Endometrium (tissue), 2 donors: Measurements from ENCODE around the gene PWP1.
"Not testable (repeated sequence)": the region's sequence is repeated elsewhere in the genome, so short reads cannot be mapped to it uniquely, and the experiment has no call there.

Source experiments
- FAIRE-seq: peaks from 2 replicates; lab custom pipeline; 2012; peaks lifted over from hg19 to GRCh38; lab: Jason Lieb, UNC
- donor health status: control.
- donor health status: control.

The PWP1 gene

GRCh38 chr12:107668320-107669098, 17.1 kb upstream of the PWP1 start:
- no peak for FAIRE-seq

- no peak for FAIRE-seq
Observed at GRCh38 chr12:107669946-107670345, 15.7 kb upstream of the PWP1 start.

DNA sequence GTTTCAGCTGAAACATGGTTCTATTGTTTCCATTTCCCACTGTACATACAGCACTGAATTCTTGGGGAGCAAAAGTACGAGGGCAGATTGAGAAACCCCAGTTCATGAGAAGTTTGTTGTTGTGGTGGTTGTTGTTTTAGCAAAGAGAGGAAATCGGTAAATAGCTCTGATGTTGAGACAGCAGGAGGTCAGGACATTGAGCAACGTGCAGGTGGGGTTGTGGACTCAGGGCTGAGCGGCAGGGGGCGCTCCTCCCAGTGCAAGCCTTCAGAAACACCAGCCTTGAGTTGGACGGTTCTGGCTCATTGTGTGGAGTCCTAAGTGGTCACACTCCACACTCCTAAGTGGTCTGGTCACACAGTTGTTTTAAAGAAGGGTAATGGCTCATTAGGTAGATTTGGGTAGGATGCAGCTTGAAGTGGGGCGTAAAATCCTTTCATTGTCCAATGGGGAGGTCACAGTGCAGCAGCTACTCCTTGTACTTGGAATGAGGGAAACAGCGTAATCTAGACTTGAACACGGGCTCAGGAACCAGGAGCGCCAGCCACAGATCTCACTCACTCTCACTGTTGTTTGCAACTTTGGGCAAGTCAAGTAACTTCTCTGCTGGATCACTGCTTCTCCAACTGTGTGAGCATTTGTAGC, 14.5 kb upstream of the PWP1 start:
- FAIRE-seq, result no peak

DNA sequence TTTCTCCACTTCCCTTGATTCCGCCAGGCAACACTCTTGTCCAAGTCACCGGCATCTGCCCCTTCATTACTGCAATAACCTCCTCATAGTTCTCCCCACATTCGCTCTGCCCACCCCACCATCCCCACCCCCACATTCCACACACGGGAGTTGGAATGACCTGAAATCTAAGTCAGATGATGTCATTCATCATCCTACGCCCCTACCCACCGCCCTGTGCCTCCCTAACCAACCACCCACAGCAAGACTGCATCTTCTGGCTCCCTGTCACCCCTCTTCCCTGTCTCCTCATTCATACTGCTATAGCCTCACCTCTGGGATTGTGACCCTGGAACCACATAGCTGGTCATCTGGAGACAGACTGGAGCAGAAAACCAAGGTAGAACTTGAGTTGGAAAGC, 7.9 kb upstream of the PWP1 start:
- FAIRE-seq, result no peak

DNA sequence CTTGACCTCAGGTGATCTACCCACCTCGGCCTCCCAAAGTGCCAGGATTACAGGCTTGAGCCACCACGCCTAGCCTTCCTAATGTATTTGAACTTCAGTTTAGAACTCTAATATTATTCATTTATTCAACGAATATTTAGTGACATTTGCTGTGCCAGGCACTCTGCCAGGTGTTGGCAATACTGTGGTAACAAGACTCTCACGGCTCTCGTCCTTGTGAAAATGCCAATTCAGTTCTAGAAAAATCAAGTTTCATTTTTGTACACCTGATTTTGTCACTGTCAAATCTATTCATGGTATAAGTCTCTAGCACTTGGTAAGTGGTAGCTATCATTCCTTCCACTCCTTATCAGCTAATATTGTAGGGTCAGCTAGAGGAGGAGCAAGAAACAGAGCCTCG, 6.3 kb upstream of the PWP1 start:
- FAIRE-seq, result no peak

GRCh38 chr12:107681455-107681835, 4.2 kb upstream of the PWP1 start:
- FAIRE-seq, result no peak

DNA sequence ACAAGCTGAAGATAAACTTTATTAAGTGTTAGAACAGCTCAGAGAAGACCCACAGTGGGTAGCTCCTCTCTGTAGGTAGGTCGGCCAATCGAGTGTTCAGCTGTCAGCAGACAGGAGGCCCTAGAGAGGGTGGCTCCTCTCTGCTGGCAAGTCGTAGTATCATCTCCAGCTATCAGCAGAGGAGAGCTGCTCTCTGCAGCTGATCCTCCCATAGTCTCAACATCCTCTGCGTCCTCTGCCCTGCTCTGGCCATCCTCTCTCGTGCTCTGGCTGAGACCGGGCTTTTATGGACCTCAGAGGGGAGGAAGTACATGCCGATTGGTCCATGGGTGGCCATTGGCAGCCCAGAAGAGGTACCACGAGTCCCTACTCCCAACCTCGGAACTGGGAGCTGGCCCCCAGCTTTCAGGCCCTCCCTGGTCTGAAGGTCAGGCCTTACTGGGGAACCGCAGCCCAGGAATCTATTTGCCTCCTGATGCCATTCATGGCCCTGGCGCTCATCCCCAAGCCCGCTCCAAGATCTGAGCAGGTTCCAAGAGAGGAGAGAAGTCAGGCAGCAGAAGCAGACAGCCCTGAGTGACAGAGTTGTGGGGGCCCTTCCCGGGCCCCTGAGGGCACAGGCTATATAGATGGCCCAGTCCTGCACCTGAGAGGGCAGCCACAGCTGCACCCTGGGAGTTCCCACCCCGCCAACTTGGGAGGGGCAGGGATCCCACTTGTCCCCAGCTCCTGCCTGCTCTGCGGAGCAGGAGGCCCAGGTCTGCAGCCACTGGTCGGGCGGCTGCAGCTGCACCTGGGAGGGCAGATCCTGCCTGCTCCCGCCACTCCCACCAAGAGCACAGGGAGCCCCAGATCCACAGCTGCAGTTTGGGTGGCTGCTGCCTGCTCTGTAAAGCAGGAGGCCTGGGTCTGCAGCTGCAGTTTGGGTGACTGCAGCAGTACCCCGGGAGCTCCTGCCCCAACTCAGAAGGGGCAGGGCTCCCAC, 3.5 kb upstream of the PWP1 start:
- FAIRE-seq, result no peak

DNA sequence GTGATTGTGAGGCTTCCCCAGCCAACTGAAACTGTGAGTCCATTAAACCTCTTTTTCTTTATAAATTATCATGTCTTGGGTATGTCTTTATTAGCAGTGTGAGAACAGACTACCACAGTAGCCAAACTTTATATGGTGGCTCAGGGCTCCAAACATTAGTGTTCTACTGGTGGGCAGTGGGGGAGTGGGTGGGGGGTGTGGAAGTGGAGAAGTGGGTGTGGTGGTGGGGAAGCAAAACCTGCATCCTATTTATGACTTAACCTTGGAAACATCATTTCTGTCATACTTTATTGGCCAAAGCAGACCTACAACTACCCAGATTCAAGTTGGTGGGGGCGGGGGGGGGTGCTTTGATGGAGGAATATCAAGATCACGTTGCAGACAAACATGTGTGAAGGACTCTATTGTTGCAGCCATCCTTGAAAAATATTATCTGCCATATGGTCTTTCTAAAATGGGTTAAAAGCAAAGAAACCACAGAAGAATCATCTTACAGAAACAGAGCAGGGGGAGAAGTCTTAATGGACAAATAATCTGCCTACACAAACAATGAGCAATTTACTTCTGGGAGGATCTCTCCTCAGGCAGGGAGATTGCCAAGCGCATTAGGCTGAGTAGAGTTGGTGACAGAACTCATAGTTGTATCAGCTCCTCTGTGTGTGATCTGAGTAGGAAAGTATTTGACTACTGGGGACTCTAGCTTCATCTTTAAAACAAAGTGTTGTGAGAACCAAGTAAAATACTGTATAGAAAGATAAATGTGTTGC, 1.4 kb upstream of the PWP1 start:
- FAIRE-seq, result no peak

DNA sequence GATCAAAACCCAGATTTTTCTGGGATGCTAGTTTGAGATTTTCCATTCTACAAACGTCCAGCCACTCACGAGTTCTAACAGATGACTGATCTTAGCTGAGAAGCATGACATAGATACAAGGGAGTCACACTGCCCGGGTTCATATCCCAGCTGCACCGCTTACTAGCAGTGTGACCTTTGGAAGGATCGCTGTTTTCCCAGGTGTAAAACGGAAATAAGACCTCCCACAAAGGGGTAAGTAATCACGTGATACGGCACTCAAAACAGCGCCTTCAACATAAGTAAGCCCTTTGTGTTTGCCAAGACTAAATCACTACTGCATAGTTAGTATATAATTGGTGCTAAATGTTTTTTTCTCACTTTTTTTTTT, 624 bp upstream of the PWP1 start:
- no peak for FAIRE-seq

DNA sequence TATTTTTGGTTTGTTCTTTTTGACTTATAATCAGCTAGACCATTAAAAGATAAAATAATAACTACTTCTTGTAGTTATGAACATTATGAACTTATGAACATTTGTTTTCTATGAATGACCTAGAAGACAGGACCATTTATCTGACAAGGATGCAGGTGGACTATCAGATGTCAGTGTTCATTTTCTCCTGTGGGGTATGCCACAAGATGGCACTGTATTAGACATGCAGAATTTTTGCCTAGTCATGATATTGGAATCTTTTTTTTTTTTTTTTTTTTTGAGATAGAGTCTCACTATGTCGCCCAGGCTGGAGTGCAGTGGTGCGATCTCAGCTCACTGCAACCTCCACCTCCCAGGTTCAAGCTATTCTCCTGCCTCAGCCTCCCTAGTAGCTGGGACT, 10.2 kb downstream of the PWP1 start:
- not testable (repeated sequence) for FAIRE-seq

- FAIRE-seq, result no peak
Observed at GRCh38 chr12:107702106-107702505, 16.5 kb downstream of the PWP1 start.

- no peak for FAIRE-seq
Observed at GRCh38 chr12:107704041-107704440, 18.4 kb downstream of the PWP1 start.

- not testable (repeated sequence) for FAIRE-seq
Observed at GRCh38 chr12:107705522-107705921, 19.9 kb downstream of the PWP1 start.

GRCh38 chr12:107715780-107716179, 30.2 kb downstream of the PWP1 start:
- FAIRE-seq, result no peak

- no peak for FAIRE-seq
Observed at GRCh38 chr12:107718606-107719005, 33.0 kb downstream of the PWP1 start.

DNA sequence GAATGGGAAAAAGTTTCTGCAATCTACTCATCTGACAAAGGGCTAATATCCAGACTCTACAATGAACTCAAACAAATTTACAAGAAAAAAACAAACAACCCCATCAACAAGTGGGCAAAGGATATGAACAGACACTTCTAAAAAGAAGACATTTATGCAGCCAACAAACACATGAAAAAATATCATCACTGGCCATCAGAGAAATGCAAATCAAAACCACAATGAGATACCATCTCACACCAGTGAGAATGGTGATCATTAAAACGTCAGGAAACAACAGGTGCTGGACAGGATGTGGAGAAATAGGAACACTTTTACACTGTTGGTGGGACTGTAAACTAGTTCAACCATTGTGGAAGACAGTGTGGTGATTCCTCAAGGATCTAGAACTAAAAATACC, 41.7 kb downstream of the PWP1 start:
- FAIRE-seq, result not testable (repeated sequence)

DNA sequence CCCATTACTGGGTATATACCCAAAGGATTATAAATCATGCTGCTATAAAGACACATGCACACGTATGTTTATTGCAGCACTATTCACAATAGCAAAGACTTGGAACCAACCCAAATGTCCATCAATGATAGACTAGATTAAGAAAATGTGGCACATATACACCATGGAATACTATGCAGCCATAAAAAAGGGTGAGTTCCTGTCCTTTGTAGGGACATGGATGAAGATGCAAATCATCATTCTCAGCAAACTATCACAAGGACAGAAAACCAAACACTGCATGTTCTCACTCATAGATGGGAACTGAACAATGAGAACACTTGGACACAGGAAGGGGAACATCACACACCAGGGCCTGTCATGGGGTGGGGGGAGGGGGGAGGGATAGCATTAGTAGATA, 42.1 kb downstream of the PWP1 start:
- FAIRE-seq, result not testable (repeated sequence)

DNA sequence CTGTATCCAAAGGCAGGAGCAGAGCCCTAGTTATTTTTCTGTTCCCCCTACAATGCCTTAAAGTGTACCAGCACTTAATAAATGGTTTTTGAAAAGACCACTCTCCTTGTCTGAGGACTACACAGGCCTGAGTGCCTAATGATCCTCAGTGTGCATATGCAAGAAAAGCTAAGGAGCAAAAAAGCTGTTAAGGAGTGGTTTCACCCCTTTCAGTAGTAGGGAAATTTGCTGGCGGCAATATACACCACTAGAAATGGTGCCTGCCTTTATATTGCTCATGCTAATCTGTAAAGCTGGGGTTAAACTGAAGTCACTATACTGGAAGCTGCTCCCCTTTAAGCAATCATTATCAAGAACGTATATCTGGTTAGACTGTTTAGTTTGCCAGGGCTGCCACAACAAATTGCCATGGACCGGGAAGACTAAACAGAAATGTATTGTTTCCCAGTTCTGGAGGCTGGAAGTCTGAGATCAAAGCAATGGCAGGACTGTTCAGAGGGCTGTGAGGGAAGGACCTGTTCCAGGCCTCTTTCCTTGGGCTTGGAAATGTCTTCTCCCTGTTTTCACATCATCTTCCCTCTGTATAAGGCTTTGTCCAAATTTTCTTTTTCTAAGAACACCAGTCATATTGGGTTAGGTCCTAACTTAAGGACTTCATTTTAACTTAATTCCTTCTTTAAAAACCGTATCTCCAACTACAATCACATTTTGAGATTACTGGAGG, 45.2 kb downstream of the PWP1 start:
- FAIRE-seq, result no peak

- FAIRE-seq, result no peak
Observed at GRCh38 chr12:107731366-107731765, 45.8 kb downstream of the PWP1 start.

DNA sequence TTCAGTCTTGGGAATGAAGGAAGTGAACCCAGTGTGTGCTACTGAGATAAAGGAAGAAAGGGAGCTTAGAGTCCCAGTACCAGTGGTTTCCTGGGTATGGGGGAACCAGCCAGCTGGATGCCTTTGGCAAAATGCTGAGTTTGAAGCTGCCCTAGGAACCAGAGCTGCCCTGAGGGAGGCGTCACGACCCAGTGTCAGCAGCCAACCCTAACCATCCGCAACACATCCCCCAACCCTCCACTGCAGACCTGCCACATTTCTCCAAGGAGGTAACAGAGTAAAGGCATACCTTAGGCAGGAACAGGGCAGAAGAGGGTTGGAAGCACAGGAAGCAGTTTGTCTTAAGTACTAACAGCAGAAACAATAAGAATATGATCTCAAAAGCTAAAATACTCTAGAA, 46.8 kb downstream of the PWP1 start:
- no peak for FAIRE-seq

GRCh38 chr12:107734139-107734538, 48.5 kb downstream of the PWP1 start:
- no peak for FAIRE-seq
